ENCODE data around the gene PROSER3. TPM values are rescaled to one million over a fixed set of nuclear protein-coding genes. Genes with fewer than 3 reads are reported as not detected.
"Not testable (repeated sequence)": the region's sequence is repeated elsewhere in the genome, so short reads cannot be mapped to it uniquely, and the experiment has no call there.

Gene PROSER3
- total RNA-seq, 1 donor from 2014 or later = 14.8 TPM

DNA sequence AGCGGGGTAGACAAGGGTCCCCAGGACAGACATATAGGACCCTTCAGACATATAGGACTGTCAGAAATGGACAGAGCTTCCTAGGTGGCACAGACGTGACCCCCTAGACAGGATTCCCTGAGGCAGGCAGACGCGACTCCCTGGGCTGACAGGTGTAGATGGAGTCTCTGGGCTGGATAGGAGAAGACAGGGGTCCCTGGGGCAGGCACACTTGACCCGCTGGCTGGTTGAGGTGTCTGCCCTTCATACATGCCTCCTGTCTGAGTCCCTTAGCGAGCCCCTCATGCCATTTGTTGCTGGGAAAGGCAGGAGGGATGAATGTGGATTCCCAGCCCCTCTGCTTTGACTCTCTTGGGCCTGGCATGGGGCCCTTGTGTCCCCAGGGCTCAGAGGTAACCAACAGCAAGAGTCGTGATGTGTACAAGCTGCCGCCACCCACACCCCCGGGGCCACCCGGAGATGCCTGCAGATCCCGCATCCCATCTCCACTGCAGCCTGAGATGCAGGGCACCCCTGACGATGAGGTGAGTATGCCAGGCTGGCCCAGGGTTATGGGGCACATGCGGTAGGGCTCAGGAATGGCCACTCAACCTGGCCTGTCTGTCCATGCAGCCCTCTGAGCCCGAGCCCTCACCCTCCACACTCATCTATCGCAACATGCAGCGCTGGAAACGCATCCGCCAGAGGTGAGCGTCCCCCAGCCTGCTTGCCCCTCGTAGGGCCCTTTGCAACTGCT lies 4.2 kb upstream of the PROSER3 start:
- no peak for DNase-seq (ENCODE audit: extremely low read depth, low read depth, low spot score)

DNA sequence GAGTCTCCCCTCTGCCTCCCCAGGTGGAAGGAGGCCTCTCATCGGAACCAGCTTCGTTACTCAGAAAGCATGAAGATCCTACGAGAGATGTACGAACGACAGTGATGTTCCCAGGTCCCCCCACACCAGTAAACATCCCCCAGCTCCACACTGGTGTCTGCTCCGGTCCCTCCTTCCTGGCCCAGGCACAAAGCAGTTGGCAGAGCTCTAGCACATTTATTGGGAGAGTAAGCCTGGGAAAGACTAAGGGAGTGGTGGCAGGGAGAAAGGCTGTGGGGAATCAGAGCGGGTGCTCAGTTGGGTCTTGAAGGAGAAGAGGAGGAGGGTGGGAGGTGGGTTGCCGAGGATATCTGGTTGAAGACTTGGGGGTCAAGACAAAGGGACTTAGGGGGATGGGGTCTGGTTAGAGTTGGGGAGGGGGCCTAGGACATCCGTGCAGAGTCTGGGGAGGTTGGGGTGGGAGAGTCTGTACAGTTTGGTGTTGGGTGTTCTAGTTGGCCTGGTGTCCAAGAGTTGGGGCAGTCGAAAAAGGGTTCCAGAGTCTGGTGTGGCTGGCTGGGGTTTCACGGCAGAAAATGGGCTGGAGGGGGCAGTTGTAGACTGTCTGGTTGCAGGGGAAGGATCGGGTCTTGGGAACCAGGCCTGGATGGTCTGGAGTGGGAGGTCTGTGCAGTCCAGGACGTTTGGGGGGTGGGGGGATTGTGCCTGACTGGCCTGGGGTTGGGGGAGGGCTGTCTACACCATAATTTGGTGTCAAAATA lies 3.4 kb upstream of the PROSER3 start:
- no peak for DNase-seq (ENCODE audit: extremely low read depth, low read depth, low spot score)

DNA sequence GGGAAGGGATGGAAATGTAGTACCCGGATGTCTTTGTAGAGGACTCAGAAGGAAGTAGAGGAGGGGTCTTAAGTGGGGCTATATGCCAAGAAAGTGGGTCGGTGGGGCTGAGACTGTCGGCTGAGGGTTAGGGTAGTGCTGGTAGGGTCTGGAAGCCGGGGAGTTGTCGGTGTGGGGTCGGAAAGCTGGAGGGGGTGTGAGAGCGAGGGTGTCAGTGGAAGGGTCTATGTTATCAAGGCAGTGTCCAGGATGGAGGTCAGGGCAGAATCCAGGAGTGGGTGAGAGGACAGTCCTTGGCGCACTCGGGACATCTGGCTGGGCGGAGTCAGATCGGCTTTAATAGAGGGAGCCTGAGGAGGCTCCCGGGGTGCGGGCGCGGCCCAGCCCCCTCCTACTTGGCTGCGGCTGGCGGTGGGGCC lies 2.8 kb upstream of the PROSER3 start:
- DNase-seq (ENCODE audit: extremely low read depth, low read depth, low spot score) = no peak

DNA sequence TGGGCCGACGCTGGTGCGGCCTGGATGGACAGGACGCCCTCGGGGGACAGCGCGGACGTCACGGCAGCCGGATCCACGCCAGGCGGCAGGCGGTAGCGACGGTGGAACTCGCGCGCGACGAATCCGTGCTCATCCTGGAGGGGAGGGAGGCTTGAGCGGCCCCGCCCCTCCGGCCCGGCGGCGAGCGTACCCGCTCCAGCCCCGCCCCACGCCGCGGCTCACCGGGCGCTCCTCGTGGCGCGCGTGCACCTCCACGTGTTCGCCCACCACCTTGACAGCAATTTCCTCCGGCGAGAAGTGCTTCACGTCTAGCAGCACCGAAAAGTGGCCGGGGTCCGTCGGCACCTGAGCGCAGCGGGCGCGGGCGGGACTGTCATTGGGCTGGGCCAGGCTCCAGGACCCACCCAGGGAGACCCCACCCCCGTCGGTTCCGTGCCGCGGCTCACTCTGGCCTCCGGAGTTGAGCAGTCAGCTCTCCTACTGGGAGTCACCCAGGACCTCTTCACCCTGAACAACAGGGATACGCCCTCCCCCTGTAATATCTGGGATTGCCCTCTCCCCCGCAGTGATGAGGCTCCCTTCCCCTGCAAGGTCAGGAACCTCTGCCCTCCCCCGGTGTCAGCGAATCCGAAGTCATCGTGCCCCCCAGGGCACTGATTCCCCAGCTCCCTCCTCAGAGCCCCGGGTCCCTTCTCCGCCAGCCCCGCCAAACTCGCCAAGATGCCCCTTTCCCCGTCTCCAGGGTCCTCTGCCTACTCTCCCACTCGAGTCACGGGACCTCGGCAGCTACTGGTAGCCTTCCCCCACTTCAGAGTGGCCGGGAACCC lies 2.2 kb upstream of the PROSER3 start:
- no peak for DNase-seq (ENCODE audit: extremely low read depth, low read depth, low spot score)

DNA sequence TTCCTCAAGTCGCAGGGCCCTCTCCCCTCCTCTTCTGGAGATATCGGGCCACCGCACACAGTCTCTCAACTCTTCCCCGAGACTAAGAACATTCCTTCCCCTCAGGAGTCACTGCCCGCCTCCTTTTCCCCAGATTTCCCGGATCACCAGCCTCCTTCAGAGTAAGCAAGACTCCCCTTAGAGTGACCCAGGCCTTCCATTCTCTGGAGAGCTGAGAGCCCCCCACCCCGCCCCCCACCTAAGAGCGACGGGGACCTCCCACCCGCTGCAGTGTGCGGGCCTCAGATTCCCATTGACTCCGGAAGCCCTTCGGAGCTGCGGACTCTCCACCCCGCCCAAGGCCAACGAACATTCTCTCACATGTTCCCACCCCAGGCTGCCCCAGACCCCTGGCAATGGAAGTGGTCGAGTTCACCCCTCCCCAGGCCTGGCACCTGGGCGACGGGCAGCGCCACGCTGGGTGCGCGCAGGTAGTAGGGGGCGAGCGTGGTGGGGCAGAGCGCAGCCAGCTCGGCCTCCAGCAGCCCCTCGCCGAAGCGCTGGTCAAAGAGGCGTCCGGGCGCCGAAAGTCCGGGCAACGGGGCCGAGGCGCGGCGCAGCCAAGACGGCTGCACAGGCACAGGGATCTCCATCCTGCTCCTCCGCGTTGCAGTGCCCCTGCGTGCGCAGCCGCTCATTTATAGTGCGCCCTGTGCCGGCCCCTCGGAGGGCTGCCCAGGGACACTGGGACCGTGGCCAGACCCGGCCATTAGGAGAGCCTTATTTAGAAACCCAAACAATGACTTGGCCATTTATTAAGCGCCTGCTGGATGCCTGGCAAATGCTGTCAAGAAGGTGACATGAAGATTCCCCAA lies 1.4 kb upstream of the PROSER3 start, which contains the start of gene HSPB6:
Gene HSPB6, minus strand, starts transcription at position 653 of the 854 bp plus-strand sequence. Its CDS starts 21 bp downstream, at position 632.
- no peak for DNase-seq (ENCODE audit: extremely low read depth, low read depth, low spot score)

DNA sequence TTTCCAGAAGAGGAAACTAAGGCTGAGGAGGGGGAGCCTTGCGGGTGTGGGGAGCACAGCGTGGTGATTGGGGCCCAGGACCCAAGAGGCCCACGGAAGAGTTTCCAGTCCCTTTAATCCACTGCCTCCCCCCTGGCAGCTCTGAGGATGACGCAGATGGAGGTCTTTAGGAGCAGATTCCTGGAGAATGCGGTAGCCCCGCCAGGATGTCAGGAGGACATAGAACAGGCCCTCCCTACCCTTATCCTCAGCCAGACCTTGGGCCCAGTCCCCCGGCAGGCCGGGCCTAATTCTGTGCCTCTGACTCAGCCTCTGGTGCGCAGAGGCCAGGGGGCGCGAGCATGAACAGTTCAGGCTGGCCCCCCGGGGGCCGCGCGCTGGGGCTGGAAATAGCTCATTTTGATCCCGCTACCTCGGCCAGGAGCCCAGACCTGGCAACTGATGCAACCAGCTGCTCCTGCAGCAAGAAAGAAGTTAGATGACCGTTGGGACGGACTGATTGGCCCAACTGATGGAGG lies 686 bp upstream of the PROSER3 start:
- DNase-seq (ENCODE audit: extremely low read depth, low read depth, low spot score) = no peak

DNA sequence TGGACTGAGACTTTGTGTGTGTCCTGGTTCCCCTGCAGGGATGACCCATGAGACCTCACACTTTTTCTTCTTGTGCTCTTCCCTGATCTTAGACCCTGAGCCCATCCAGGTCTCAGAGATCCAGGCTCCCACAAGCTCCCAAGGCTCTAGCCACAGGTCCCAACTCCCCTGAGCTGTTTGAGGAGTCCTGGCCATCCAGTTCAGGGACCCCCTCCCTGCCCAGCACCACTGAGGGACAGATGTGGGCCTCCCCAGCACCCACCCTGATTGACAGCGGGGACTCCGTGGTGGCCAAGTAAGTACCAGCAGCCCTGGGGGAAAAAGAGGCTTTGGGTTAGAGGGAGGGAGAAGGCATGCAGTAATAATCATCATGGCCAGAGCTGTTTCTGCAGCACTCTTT lies 1.7 kb downstream of the PROSER3 start:
- DNase-seq (ENCODE audit: extremely low read depth, low read depth, low spot score) = no peak

DNA sequence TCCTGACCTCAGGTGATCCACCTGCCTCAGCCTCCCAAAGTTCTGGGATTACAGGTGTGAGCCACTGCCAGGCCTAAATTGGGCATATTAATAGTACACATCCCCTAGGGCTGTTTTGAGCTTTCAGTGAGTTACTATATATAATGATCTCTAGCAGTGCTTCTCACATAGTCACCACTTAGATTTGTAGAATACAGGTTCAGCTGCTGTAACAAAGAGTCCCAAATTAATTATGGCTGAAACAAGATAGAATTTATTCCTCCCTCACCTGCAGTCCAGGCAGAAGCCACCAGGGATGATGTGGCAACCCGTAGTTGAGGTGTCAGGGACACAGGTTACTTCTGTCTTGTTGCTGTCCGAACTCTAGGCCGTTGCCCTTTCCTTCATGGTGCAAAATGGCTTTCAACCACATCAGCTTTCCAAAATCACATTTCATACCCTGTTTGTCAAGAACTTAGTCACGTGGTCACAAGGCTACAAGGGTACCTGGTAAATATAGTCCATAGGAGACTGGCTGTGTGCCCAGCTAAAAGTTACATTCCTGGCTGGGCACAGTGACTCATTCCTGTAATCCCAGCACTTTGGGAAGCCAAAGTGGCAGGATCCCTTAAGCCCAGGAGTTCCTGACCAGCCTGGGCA lies 2.9 kb downstream of the PROSER3 start:
- DNase-seq (ENCODE audit: extremely low read depth, low read depth, low spot score) = no peak

DNA sequence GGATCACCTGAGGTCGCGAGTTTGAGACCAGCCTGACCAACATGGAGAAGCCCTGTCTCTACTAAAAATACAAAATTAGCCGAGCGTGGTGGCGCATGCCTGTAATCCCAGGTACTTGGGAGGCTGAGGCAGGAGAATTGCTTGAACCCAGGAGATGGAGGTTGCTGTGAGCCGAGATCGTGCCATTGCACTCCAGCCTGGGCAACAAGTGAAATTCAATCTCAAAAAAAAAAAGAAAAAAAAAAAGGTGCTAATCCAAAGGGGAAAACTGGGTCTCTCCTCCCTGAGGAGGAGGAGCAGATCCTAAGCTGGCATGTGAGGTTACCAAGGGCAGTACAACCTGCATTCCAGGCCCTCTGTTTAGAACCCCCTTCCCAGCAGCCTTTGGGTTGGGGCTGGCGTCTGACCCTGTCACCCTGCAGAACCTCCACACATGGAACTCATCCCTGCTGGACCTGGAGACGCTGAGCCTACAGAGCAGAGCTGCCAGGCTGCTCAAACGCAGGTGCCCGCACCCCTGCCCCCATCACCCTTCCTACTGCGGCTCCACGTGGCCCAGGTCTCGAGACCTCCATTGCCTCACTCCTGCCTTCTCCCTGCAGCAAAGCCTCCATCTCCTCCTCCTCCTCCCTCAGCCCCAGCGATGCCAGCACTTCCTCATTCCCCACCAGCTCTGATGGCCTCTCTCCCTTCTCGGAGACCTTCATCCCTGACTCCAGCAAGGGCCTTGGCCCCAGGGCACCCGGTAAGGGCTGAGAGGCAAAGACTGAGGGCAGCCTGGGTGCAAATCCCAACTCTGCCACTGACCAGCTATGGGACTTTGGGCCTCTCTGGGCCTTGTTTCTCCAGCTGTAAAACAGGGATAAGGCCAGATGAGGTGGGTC lies 6.7 kb downstream of the PROSER3 start:
- DNase-seq (ENCODE audit: extremely low read depth, low read depth, low spot score) = no peak

DNA sequence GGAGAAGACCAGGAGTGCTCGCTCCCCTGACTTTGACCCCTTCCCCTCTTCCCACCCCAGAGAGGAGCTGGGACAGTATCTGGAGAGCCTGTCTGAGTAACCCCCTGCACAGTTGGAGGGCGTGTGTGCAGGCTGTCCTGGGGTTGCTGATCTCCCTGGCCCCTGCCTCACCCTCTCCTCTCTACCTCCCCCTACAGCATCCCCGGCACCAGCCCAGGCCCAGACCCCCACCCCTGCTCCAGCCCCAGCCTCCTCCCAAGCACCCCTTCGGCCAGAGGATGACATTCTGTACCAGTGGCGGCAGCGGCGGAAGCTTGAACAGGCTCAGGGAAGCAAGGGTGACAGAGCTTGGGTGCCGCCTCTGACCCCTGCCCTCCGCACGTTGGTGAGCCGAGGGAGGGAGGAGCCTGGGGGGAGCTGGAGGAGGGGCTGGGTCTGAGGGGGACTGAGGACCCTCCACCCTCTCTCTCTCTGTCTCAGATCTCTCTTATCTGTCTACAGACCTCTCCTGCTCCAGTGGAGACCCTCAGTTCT lies 8.7 kb downstream of the PROSER3 start:
- no peak for DNase-seq (ENCODE audit: extremely low read depth, low read depth, low spot score)

DNA sequence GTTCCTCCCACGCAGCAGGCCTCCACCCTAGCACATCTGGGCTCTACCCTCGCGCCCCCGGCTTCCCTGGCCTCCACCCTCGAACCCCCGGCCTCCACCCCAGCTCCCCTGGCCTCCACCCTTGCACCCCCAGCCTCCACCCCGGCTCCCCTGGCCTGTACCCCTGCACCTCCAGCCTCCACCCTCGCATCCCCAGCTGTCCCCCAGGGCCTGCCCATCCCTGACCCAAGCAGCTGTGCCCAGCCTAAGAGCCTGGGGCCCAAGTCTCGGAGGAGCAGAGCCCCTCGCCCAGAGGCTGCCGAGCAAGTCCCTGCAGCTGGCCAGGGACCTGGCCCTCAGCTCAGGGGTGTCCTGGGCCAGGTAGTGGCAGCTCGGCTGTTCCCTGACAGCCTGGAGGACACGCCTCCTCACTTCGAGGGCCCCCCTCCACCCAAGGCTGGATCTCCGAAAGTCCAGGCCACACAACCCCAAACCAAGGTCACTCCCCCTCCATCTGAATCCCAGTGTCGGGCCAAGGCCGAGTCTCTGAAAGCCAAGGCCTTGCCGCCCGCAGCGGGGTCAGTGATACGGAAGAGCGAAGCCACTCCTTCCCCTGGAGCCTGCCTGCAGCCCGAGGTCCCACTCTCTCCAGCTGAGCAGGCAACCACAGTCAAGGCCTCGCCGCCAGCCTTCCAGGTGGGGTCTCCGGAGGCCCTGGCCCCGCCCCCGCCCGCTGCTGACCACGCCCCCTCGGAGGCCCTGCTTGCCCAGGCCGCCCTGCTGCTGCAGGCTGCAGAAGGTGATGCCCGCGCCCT lies 9.5 kb downstream of the PROSER3 start:
- no peak for DNase-seq (ENCODE audit: extremely low read depth, low read depth, low spot score)

DNA sequence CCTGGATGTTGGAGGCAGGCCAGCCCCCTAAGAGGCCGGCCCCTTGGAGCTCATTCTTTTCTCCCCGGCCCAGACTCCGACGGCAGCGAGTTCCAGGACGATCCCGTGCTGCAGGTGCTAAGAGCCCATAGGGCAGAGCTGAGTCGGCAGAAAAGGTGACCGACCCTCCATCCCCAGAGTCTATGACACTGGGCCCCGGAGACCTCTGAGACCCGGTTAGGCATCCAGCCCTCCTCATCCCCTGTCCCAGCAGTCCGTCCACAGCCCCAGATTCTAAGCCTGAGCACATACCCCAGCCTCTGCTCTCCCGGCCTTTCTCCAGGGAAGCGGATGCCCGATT lies 10.1 kb downstream of the PROSER3 start:
- DNase-seq (ENCODE audit: extremely low read depth, low read depth, low spot score) = no peak

DNA sequence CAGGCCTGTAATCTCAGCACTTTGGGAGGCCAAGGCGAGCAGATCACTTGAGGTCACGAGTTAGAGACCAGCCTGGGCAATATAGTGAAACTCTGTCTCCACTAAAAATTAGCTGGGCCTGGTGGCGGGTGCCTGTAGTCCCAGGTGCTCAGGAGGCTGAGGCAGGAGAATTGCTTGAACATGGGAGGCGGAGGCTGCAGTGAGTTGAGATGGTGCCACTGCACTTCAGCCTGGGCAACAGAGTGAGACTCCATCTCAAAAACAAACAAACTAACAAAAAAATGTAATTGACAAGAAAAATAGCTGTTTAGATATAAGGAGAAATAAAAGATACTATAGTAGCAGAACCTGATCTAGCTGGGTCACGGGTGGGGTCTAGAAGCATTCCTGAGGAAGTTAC lies 14.4 kb downstream of the PROSER3 start:
- DNase-seq (ENCODE audit: extremely low read depth, low read depth, low spot score) = not testable (repeated sequence)

DNA sequence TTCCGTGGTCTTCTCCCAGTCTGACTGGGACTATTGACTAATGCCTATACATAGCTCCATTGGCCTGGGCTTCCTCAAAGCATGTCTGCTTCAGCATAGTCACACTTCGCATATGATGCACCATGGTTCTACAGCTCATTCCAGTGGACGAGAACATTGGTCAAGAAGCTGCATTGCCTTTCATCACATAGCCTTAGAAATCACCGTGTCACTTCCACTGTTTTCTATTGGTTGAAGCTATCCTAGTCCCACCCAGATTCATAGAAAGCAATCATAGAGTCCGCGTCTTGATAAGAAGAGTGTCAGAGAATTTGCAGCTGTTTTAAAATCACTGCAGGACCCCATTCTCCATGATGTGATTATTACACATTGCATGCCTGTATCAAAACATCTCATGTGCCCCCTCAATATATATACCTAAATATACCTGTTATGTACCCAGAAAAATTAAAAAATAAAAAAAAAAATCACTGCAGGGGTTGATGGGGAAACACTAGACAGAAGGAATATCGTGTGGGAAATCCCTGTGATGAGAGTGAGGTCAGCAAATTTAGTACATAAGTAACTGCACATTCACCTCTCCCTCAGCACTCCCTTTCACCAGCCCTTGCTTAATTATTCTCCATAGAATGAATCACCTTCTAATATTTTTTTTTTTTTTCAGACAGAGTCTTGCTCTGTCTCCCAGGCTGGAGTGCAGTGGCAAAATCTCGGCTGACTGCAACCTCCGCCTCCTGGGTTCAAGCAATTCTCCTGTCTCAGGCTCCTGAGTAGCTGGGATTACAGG lies 15.2 kb downstream of the PROSER3 start:
- DNase-seq (ENCODE audit: extremely low read depth, low read depth, low spot score) = no peak

DNA sequence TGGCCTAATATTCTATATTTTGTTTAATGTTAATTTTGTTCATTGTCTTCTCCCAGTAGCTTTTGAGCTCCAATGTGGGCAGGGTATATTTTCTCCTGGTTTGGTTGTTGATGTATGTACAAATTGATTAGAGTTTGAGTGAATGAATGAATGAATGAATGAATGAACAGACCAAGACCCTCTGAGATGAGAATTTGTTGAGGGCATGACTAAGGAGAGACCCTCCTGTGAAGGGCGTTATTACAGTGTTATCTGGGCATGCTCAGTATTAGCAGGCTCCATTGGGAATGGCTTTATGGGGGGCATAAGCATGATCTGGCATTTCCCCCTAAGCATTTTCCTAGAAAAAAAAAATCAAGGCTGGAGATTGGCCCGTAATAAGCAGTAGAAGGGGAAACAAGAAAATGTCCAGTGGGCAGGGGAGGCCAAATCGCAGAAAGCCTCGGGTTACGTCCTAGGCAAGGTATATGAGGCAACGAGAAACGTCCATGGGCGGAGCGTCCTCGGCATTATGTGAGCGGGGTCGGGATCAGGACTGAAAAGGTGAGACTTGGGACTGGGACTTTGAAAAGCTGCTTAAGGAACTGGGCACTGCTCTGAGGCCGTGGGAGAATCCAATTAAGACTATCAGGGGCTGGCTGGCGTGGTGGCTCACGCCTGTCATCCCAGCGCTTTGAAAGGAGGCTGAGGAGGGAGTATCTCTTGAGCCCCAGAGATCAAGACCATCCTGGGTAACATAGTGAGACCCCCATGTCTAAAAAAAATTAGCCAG lies 16.5 kb downstream of the PROSER3 start:
- no peak for DNase-seq (ENCODE audit: extremely low read depth, low read depth, low spot score)

DNA sequence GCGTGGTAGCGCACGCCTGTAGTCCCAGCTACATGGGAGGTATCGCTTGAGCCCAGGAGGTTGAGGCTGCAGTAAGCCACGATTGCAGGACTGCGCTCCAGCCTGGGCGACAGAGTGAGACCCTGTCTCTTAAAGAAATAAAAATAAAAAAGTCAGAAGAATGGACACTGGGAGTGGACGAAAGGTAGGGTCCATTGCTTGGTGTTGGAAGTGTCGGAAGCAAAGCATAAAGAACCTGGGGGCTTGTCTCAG lies 17.0 kb downstream of the PROSER3 start:
- DNase-seq (ENCODE audit: extremely low read depth, low read depth, low spot score) = no peak

All from glomerular endothelial cell (primary cell).